Ishikawa (cell line): ENCODE data around the gene SRXN1.
A peak's percentile ranks its signal among the peaks of the same experiment; 100 is the strongest.

ENCODE experiments used
- CEBPB ChIP-seq: IDR thresholded peaks from 2 replicates; pipeline ENCODE4 v1.6.1; 2012
- CREB1 ChIP-seq: IDR thresholded peaks from 2 replicates; pipeline ENCODE4 v1.6.1; 2012; ENCODE audit warnings: low read depth
- EGR1 ChIP-seq: IDR thresholded peaks from 2 replicates; pipeline ENCODE4 v1.6.1; 2012
- EP300 ChIP-seq: IDR thresholded peaks from 2 replicates; pipeline ENCODE4 v1.6.1; 2012; ENCODE audit warnings: borderline replicate concordance
- FOXM1 ChIP-seq: IDR thresholded peaks from 2 replicates; pipeline ENCODE4 v1.6.1; 2012; ENCODE audit warnings: low read depth, borderline replicate concordance
- NFIC ChIP-seq: IDR thresholded peaks from 2 replicates; pipeline ENCODE4 v1.6.1; 2012
- RAD21 ChIP-seq: IDR thresholded peaks from 2 replicates; pipeline ENCODE4 v1.6.1; 2012; ENCODE audit warnings: low read depth
- TAF1 ChIP-seq: IDR thresholded peaks from 2 replicates; pipeline ENCODE4 v1.6.1; 2012; ENCODE audit warnings: low read depth, mild to moderate bottlenecking
- TCF12 ChIP-seq: IDR thresholded peaks from 2 replicates; pipeline ENCODE4 v1.6.1; 2012; ENCODE audit warnings: low read depth
- TEAD4 ChIP-seq: IDR thresholded peaks from 2 replicates; pipeline ENCODE4 v1.6.1; 2012
- YY1 ChIP-seq: IDR thresholded peaks from 2 replicates; pipeline ENCODE4 v1.6.1; 2012; ENCODE audit warnings: low read depth
- ZBTB7A ChIP-seq: IDR thresholded peaks from 2 replicates; pipeline ENCODE4 v1.6.1; 2012; ENCODE audit warnings: low read depth
- TF ChIP-seq, protein P1 (sequence below): IDR thresholded peaks from 2 replicates; pipeline ENCODE4 v1.6.1; 2012
- TF ChIP-seq, protein P2 (sequence below): IDR thresholded peaks from 2 replicates; pipeline ENCODE4 v1.6.1; 2012
- TF ChIP-seq, protein P3 (sequence below): IDR thresholded peaks from 2 replicates; pipeline ENCODE4 v1.6.1; 2012; ENCODE audit warnings: low read depth, mild to moderate bottlenecking

The SRXN1 gene

DNA sequence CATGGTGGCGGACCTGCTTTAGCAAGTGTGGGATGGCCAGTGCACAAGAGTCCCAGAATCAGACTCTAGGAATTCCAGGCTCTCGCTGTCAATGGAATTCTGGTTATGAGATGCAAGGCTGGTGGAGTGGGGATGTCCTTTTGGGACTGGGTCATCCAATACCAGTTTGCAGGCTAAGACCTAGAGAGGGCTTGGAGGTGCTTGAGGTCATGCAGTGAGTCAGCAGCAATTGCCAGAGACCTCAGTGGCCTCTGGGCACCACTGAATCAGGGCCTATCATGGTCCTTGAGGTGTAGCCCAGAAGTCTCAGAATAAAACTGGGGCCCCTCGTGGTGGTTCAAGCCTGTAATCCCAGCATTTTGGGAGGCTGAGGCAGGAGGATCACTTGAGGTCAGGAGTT is 24.0 kb upstream of the SRXN1 start:
- TF ChIP-seq TCF12, result no peak
- TF ChIP-seq CEBPB, result no peak
- TF ChIP-seq RAD21, result no peak
- TF ChIP-seq, protein P1, sequence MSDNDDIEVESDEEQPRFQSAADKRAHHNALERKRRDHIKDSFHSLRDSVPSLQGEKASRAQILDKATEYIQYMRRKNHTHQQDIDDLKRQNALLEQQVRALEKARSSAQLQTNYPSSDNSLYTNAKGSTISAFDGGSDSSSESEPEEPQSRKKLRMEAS, result no peak
- TF ChIP-seq FOXM1, result no peak
- TF ChIP-seq EGR1, result no peak
- no peak for TF ChIP-seq NFIC
- no peak for TF ChIP-seq TAF1
- TF ChIP-seq, protein P2, sequence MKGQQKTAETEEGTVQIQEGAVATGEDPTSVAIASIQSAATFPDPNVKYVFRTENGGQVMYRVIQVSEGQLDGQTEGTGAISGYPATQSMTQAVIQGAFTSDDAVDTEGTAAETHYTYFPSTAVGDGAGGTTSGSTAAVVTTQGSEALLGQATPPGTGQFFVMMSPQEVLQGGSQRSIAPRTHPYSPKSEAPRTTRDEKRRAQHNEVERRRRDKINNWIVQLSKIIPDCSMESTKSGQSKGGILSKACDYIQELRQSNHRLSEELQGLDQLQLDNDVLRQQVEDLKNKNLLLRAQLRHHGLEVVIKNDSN, result no peak
- no peak for TF ChIP-seq ZBTB7A
- no peak for TF ChIP-seq EP300
- TF ChIP-seq CREB1, result no peak
- TF ChIP-seq TEAD4, result no peak
- TF ChIP-seq, protein P3, sequence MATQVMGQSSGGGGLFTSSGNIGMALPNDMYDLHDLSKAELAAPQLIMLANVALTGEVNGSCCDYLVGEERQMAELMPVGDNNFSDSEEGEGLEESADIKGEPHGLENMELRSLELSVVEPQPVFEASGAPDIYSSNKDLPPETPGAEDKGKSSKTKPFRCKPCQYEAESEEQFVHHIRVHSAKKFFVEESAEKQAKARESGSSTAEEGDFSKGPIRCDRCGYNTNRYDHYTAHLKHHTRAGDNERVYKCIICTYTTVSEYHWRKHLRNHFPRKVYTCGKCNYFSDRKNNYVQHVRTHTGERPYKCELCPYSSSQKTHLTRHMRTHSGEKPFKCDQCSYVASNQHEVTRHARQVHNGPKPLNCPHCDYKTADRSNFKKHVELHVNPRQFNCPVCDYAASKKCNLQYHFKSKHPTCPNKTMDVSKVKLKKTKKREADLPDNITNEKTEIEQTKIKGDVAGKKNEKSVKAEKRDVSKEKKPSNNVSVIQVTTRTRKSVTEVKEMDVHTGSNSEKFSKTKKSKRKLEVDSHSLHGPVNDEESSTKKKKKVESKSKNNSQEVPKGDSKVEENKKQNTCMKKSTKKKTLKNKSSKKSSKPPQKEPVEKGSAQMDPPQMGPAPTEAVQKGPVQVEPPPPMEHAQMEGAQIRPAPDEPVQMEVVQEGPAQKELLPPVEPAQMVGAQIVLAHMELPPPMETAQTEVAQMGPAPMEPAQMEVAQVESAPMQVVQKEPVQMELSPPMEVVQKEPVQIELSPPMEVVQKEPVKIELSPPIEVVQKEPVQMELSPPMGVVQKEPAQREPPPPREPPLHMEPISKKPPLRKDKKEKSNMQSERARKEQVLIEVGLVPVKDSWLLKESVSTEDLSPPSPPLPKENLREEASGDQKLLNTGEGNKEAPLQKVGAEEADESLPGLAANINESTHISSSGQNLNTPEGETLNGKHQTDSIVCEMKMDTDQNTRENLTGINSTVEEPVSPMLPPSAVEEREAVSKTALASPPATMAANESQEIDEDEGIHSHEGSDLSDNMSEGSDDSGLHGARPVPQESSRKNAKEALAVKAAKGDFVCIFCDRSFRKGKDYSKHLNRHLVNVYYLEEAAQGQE, result no peak
- no peak for TF ChIP-seq YY1

DNA sequence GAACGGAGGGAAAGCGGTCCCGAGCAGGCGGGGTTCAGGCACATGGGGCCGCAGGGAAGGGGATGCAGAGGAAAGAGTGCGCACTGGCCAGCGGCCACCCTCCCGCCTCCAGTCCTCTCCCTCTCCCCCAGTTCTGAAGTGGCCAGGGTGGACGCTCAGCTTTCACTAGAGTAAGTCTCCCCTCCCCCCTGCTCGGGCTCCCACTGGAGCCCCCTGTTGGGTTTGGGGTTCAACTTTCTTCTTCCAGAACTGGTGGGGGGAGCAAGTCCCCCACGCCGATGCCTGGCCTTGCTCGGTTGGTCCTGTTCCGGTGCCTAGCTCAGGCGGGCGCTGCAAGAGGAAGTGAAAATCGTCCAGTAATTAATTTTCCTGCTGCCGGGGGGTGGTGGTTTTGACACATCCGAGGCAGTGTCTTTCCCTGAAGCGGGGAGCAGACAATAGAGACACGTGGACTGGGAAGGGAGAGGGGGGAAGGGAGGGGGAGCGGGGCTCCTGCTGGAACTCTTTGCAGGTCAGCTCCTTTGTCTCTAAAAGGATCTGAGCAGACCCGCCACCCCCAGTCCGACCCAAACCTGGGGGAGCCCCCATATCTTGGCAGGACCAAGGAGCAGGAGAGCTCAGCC is 23.4 kb upstream of the SRXN1 start:
- TF ChIP-seq EP300 (no peak), EGR1 (no peak), ZBTB7A (no peak), FOXM1 (no peak), NFIC (no peak), TAF1 (no peak), TCF12 (no peak), YY1 (no peak), RAD21 (no peak), CEBPB (no peak), CREB1 (no peak)
- TF ChIP-seq, protein P2, result no peak
- TF ChIP-seq, protein P3, result no peak
- TF ChIP-seq, protein P1, result no peak

DNA sequence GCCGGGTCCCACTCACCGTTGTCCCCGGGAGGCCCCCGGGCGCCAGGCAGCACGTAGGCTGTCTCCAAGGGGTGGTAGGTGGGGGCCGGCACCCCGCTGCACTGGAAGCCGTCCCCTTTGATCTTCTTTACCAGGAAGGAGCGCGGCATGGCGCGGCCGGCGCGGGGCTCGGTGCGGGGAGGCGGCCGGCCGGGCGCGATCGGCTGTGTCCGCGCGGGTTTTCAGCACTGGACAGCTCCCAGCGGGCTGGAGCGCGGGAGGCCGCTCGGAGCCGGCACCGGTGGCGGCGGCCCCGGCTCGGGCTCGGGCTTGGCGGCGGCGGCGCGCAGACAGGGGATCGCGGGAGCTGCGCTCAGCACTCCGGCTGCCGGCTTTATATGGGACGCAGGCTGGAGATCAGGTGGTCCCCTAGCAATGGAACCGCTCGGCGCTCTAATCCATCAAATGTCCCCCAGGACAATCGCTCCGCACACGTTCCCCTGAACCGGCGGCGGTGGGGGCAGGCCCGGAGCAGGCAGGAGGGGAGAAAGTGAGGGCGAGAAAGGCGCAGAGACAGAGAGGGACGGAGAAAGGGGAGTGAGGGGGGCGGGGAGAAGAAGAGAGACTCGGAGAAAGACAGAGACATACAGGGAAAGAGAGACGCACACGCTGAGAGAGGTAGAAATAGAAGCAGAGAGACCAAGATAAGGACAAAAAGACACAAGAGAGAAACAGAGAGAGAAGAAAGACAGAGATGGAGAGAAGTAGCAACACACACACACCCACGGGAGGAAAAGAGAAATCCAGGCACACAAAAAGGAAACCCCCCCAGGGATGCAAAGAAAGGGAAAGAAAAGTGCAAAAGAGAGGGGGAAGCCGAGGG is 22.7 kb upstream of the SRXN1 start, which contains the start of gene SCRT2:
Gene SCRT2 (minus strand): TSS at position 350 of the 862 bp plus-strand sequence. CDS start 201 bp downstream, at position 149.
- TF ChIP-seq, protein P3, result peak; percentile 93
- no peak for TF ChIP-seq CEBPB

DNA sequence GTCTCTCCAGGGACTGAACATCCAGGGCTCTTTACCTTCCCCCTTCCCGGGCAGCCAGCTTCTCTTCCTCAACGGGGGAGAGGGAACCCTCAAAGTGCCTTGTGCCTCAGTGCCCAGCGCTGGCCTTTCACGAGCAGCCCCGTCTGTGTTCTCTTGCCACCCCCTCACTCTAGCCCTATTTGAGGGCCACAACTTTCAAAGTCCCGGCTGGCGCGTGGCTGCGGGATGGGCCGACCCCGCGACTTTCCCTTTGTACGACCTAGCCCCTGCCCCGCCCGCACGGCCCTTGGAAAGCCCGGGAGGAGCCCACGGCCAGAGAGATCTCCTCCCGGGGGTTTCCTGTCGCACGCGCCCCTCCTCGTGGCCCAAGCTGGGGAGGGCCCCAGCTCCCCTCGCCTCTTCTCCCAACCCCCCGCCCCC is 22.0 kb upstream of the SRXN1 start:
- TF ChIP-seq YY1, result no peak
- no peak for TF ChIP-seq RAD21
- no peak for TF ChIP-seq TEAD4
- TF ChIP-seq EP300, result no peak
- TF ChIP-seq, protein P1, result no peak
- TF ChIP-seq, protein P2, result no peak
- no peak for TF ChIP-seq NFIC
- TF ChIP-seq TCF12, result no peak
- no peak for TF ChIP-seq FOXM1
- no peak for TF ChIP-seq ZBTB7A
- TF ChIP-seq CREB1, result no peak
- TF ChIP-seq EGR1, result no peak
- TF ChIP-seq TAF1, result no peak
- TF ChIP-seq CEBPB, result no peak
- TF ChIP-seq, protein P3, result no peak
